ENCODE results near the gene SAMD3.

GRCh38 chr6:130148181-130148580 lies 74.6 kb downstream of the SAMD3 start:
- TF ChIP-seq CTCF (IDR thresholded peaks at IDR 0.05), result no peak
- no peak for TF ChIP-seq POLR2A (IDR thresholded peaks at IDR 0.05)
